ENCODE data around the gene ZNF385C. TPM values are rescaled to one million over a fixed set of nuclear protein-coding genes. Genes with fewer than 3 reads are reported as not detected.

ZNF385C gene
- total RNA-seq, 1 experiment from 2014 or later = 1.1 TPM

DNA sequence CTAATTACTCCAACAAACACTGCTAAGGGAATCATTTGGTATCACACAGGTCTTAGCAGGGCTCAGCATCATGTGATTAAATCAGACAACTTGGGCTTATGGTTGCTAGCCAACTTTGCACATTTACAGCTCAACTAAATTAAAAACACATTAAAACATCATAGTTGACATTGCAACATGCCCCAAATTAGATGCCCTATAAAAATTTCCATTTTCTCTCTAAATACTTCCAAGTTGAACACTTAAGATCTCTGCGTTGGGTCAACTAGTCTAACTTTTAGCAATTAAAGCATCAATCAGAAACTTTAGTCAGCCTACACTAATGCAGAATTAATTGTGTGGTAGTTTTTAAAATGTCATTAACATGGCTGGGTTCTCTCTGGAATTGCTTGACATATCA lies 93.1 kb downstream of the ZNF385C start:
- TF ChIP-seq YY1 (IDR thresholded peaks at IDR 0.05; ENCODE audit: extremely low read depth, insufficient replicate concordance, low read depth, low read length) (no peak), POLR2AphosphoS5 (IDR thresholded peaks at IDR 0.05; ENCODE audit: low read depth, low read length) (no peak), SRF (IDR thresholded peaks at IDR 0.05; ENCODE audit: low read depth) (no peak), CBX3 (IDR thresholded peaks at IDR 0.05; ENCODE audit: low read depth) (no peak), TCF7L2 (IDR thresholded peaks at IDR 0.05; ENCODE audit: borderline replicate concordance, extremely low read depth, insufficient read depth, insufficient read length) (no peak), CEBPB (IDR thresholded peaks at IDR 0.05; ENCODE audit: low read depth) (no peak), EZH2 (IDR thresholded peaks at IDR 0.05) (no peak), SP1 (IDR thresholded peaks at IDR 0.05; ENCODE audit: low read depth) (no peak), ZFX (IDR thresholded peaks at IDR 0.05) (no peak), SIN3A (IDR thresholded peaks at IDR 0.05; ENCODE audit: low read depth) (no peak), ZBTB33 (IDR thresholded peaks at IDR 0.05; ENCODE audit: extremely low read depth, insufficient replicate concordance, low read length) (no peak), REST (IDR thresholded peaks at IDR 0.05; ENCODE audit: low read depth) (no peak)
- TF ChIP-seq, protein P1, sequence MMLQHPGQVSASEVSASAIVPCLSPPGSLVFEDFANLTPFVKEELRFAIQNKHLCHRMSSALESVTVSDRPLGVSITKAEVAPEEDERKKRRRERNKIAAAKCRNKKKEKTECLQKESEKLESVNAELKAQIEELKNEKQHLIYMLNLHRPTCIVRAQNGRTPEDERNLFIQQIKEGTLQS (IDR thresholded peaks at IDR 0.05) = no peak
- no peak overlapping the region for H2AFZ ChIP-seq (ENCODE audit: low read depth, low read length, poor library complexity, severe bottlenecking)
- no peak overlapping the region for H3K4me3 ChIP-seq (replicated peaks in 1 of 2; ENCODE audit: low read depth in 1 of 2, low read length in 2 of 2)
- H3K9me2 ChIP-seq (ENCODE audit: insufficient read depth) = no peaks in the 10 kb centered on the region
- H3K27me3 ChIP-seq (ENCODE audit: insufficient read depth, low read length) = no peaks in the 10 kb centered on the region
- H3K9me3 ChIP-seq (ENCODE audit: control insufficient read depth in 1 of 2, insufficient read depth in 1 of 2, low read depth in 1 of 2, low read length in 2 of 2) = no peaks in the 10 kb centered on the region
- no peak for ATAC-seq
- ChIA-PET POLR2A (interaction anchor here (1.5 kb wide), 1 partner anchor 12 kb away, joined by 5 read pairs; the partner anchor contains the start of gene DNAJC7), CTCF (no interaction called here), RAD21 (ENCODE audit: low non-redundant PET in 1 of 2, low total read pairs in 2 of 2, uncharacterized antibody in 2 of 2, unreplicated experiment in 2 of 2) (no interaction called here)
- peaks cover 11 to 14% of the 10 kb centered on the region in 2 experiments; a peak in 3 of 4 replicates for H3K36me3 ChIP-seq (ENCODE audit: control insufficient read depth in 1 of 2, insufficient read depth in 2 of 2, low read length in 2 of 2)
- no peak overlapping the region for H3K4me2 ChIP-seq (ENCODE audit: low read length)
- intact Hi-C loops (cut with micrococcal nuclease) = no loop called here
- H3K79me2 ChIP-seq (ENCODE audit: insufficient read depth, low read length) = peaks cover 99% of the 10 kb centered on the region
- H3K27ac ChIP-seq (ENCODE audit: low read depth, low read length) = no peak overlapping the region
- no peak for DNase-seq (ENCODE audit: low read depth, low spot score)
- no peak overlapping the region for H3K9ac ChIP-seq (ENCODE audit: low read length)
- H4K20me1 ChIP-seq (ENCODE audit: insufficient read depth) = peaks cover 8% of the 10 kb centered on the region; the same call in 1 of the 2 replicates
- no TSS peak for BruUV-seq (replicated peaks)
- H3K4me1 ChIP-seq (ENCODE audit: control insufficient read depth in 1 of 2, insufficient read depth in 2 of 2, low read length in 2 of 2) = peaks cover 0 to 9% of the 10 kb centered on the region in 2 experiments; a peak in 2 of 4 replicates
